Mucosa of descending colon (tissue), 3 donors: ENCODE data around the gene FRS2. TPM values are rescaled to one million over a fixed set of nuclear protein-coding genes. Genes with fewer than 3 reads are reported as not detected.
A peak's percentile ranks its signal among the peaks of the same experiment; 100 is the strongest.

Source experiments
- ATAC-seq: fragments of 200-7000 bp; cut with Tn5 transposase; one replicate; pipeline ENCODE4 v1.9.1; 2020; ENCODE audit warnings: mild to moderate bottlenecking, moderate library complexity
- DNase-seq, 3 donors: peaks; one replicate each; pipeline ENCODE4 v3.0.0-alpha.2; 2020
- H3K36me3 ChIP-seq: fragments of 200-600 bp; one replicate; pipeline ENCODE4 v1.8.0; 2021; ENCODE audit warnings: low read depth, mild to moderate bottlenecking
- H3K4me1 ChIP-seq: fragments of 200-600 bp; one replicate; pipeline ENCODE4 v1.8.0; 2021; ENCODE audit warnings: low read depth, mild to moderate bottlenecking
- H3K4me3 ChIP-seq: fragments of 200-600 bp; one replicate; pipeline ENCODE4 v1.8.0; 2021; ENCODE audit warnings: mild to moderate bottlenecking
- H3K9me3 ChIP-seq: fragments of 200-600 bp; one replicate; pipeline ENCODE4 v1.8.0; 2021; ENCODE audit warnings: mild to moderate bottlenecking
- CTCF ChIP-seq: fragments of 200-600 bp; IDR thresholded peaks from one replicate; pipeline ENCODE4 v1.8.0; 2022; ENCODE audit warnings: antibody characterized with exemption, mild to moderate bottlenecking
- intact Hi-C, 2 donors: fragments of 100-400 bp; cut with DNase I in 1 of 2; cut with micrococcal nuclease in 1 of 2; formaldehyde crosslinking; loops; one replicate each; pipeline versions ENCODE4 v1.11.0 to v1.11.1; 2022; cut with DNase I, micrococcal nuclease
- total RNA-seq, 3 donors: library from RNA; stranded (reverse); fragmentation: NEBNext Ultra II Directional in 2 of 3; extraction: Animal tissue kit (Norgen Biotek cat#: 25700) in 2 of 3; gene quantifications; one replicate each; pipeline versions ENCODE4 v1.2.1 to v1.2.4, GENCODE V29; 2021 to 2023
- donor health status: DM: no; HTN: no; CAD: no; lungs with moderate emphysema.
- donor health status: DM: no; HTN: no; CAD: no.
- donor health status: DM: no; HTN: yes; CAD: no.

The FRS2 gene
- total RNA-seq, 3 donors from 2014 or later, result 24.2 to 30.8 (median 30.3) TPM

- Histone ChIP-seq H3K9me3 (peaks cover 6% of the 10 kb centered on the region), H3K36me3 (no peaks in the 10 kb centered on the region), H3K4me3 (no peak overlapping the region), H3K4me1 (no peaks in the 10 kb centered on the region)
- ATAC-seq (no peak), DNase-seq (no peak)
- TF ChIP-seq CTCF, result no peak
- intact Hi-C loops, result no loop called here
Observed at GRCh38 chr12:69490920-69491643, 20.9 kb downstream of the FRS2 start.

DNA sequence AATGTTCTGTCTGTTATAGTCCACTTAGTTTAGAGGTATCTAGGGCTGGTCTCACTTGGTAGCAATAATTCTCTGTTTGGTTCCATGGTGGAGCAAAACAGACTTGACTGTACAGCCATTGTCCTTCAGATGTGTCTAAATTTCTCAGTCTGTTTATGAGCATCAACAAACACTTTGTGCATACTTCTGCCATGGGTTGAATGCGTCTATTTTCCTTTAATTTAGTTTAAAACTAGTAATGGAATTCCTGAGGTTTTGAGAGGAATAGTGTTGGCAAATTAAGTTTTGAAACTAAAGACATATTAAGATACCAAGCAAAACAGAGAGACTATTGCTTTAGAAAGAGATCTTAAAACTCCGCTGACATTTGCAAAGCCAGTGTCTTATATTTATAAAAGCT, 22.6 kb downstream of the FRS2 start:
- DNase-seq, result no peak
- intact Hi-C loops, result no loop called here
- no peak for ATAC-seq
- TF ChIP-seq CTCF, result no peak
- no peak overlapping the region for H3K4me3 ChIP-seq
- H3K36me3 ChIP-seq, result no peaks in the 10 kb centered on the region
- no peaks in the 10 kb centered on the region for H3K4me1 ChIP-seq
- no peaks in the 10 kb centered on the region for H3K9me3 ChIP-seq

GRCh38 chr12:69495071-69495470, 24.9 kb downstream of the FRS2 start:
- no peak for DNase-seq

DNA sequence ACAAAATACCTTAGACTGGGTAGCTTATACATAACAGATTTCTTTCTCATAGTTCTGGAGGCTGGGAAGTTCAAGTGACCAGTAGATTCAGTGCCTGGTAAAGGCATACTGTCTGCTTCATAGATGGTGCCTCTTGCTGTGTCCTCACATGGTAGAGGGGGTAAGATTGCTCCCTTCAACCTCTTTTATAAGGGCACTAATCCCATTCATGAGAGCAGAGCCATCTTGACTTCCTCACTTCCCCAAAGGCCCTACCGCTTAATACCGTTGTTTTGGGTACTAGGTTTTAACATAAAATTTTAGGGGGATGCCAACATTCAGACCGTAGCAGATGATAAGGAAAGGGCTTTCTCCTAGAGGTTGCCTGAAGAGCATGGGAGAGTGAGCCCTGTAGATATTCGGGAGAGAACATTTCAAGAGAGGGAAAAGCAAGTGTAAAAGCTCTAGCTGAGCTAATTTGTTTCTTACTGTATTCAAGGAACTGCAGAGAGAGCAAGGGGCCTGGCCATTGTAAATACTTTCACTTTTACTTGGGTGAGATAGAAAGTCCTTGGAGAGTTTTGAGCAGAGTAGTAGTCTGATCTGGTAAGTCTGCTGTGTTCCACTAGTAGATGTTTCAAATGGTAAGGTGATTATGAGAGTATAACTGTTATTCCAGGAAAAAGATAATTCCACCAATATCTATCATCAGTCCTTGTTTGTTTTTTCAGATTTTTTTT, 27.3 kb downstream of the FRS2 start:
- intact Hi-C loops, result no loop called here
- H3K36me3 ChIP-seq, result no peaks in the 10 kb centered on the region
- H3K4me1 ChIP-seq, result no peaks in the 10 kb centered on the region
- no peaks in the 10 kb centered on the region for H3K9me3 ChIP-seq
- no peak for DNase-seq
- H3K4me3 ChIP-seq, result no peak overlapping the region
- no peak for TF ChIP-seq CTCF
- ATAC-seq, result peak; percentile 79

More at GRCh38 chr12:69495071-69495470, 24.9 kb downstream of the FRS2 start:
- no peaks in the 10 kb centered on the region for H3K36me3 ChIP-seq
- no peak for ATAC-seq
- intact Hi-C loops, result no loop called here
- no peaks in the 10 kb centered on the region for H3K4me1 ChIP-seq
- no peak for TF ChIP-seq CTCF
- H3K4me3 ChIP-seq, result no peak overlapping the region
- H3K9me3 ChIP-seq, result no peaks in the 10 kb centered on the region

- intact Hi-C loops, result no loop called here
- ATAC-seq (no peak), DNase-seq (no peak)
- no peak for TF ChIP-seq CTCF
- Histone ChIP-seq H3K4me1 (no peaks in the 10 kb centered on the region), H3K4me3 (no peak overlapping the region), H3K36me3 (no peaks in the 10 kb centered on the region), H3K9me3 (no peaks in the 10 kb centered on the region)
Observed at GRCh38 chr12:69500631-69501030, 30.4 kb downstream of the FRS2 start.
